Mucosa of rectum (tissue), 2 donors: ENCODE data around the gene FAM107B.
"Not testable (repeated sequence)": the region's sequence is repeated elsewhere in the genome, so short reads cannot be mapped to it uniquely, and the experiment has no call there.

Experiments
- H3K27ac ChIP-seq, 2 donors: one replicate each; pipeline ENCODE4 v1.7.0; 2013; ENCODE audit warnings: inconsistent platforms in 2 of 2, low read depth in 2 of 2, low read length in 2 of 2
- H3K27me3 ChIP-seq, 2 donors: one replicate each; pipeline ENCODE4 v1.7.0; 2013; ENCODE audit warnings: low read length in 2 of 2; ENCODE audit not compliant: control insufficient read depth in 2 of 2, insufficient read depth in 2 of 2
- H3K36me3 ChIP-seq, 2 donors: one replicate each; pipeline ENCODE4 v1.7.0; 2013; ENCODE audit warnings: low read length in 2 of 2; ENCODE audit not compliant: control insufficient read depth in 2 of 2, insufficient read depth in 2 of 2
- H3K4me1 ChIP-seq, 2 donors: one replicate each; pipeline ENCODE4 v1.7.0; 2013; ENCODE audit warnings: low read length in 2 of 2, mild to moderate bottlenecking in 1 of 2; ENCODE audit not compliant: control insufficient read depth in 2 of 2, insufficient read depth in 2 of 2
- H3K4me3 ChIP-seq, 2 donors: one replicate each; pipeline ENCODE4 v1.7.0; 2013; ENCODE audit warnings: low read length in 2 of 2
- H3K9ac ChIP-seq, 2 donors: one replicate each; pipeline ENCODE4 v1.7.0; 2013; ENCODE audit warnings: low read length in 2 of 2, low read depth in 1 of 2, mild to moderate bottlenecking in 1 of 2
- H3K9me3 ChIP-seq, 2 donors: one replicate each; pipeline ENCODE4 v1.7.0; 2013; ENCODE audit warnings: low read length in 2 of 2; ENCODE audit not compliant: control insufficient read depth in 2 of 2
- donor health status: healthy.
- donor health status: Normal muscosa, but diverticular disease.

The FAM107B gene

GRCh38 chr10:14669576-14669975, 105.1 kb downstream of the FAM107B start:
- Histone ChIP-seq H3K4me3 (no peak overlapping the region), H3K36me3 (no peaks in the 10 kb centered on the region), H3K27me3 (no peaks in the 10 kb centered on the region), H3K9ac (no peak overlapping the region), H3K9me3 (no peaks in the 10 kb centered on the region), H3K27ac (no peak overlapping the region), H3K4me1 (peaks cover 10 to 19% of the 10 kb centered on the region in 2 donors)

GRCh38 chr10:14667781-14668180, 106.9 kb downstream of the FAM107B start:
- no peaks in the 10 kb centered on the region for H3K36me3 ChIP-seq
- peaks cover 5 to 9% of the 10 kb centered on the region in 2 donors for H3K4me1 ChIP-seq
- H3K27me3 ChIP-seq: no peaks in the 10 kb centered on the region
- H3K4me3 ChIP-seq: no peak overlapping the region
- H3K27ac ChIP-seq: no peak overlapping the region
- no peaks in the 10 kb centered on the region for H3K9me3 ChIP-seq
- H3K9ac ChIP-seq: no peak overlapping the region

- H3K36me3 ChIP-seq: no peaks in the 10 kb centered on the region
- H3K27me3 ChIP-seq: no peaks in the 10 kb centered on the region
- no peak overlapping the region for H3K9ac ChIP-seq
- H3K9me3 ChIP-seq: no peaks in the 10 kb centered on the region
- H3K27ac ChIP-seq: no peak overlapping the region
- peaks cover 5 to 9% of the 10 kb centered on the region in 2 donors for H3K4me1 ChIP-seq
- H3K4me3 ChIP-seq: no peak overlapping the region
Observed at GRCh38 chr10:14667280-14667679, 107.4 kb downstream of the FAM107B start.

- H3K36me3 ChIP-seq: no peaks in the 10 kb centered on the region
- H3K4me3 ChIP-seq: no peak overlapping the region
- no peak overlapping the region for H3K9ac ChIP-seq
- no peak overlapping the region for H3K27ac ChIP-seq
- H3K9me3 ChIP-seq: no peaks in the 10 kb centered on the region
- H3K4me1 ChIP-seq: peaks cover 5 to 7% of the 10 kb centered on the region in 2 donors
- no peaks in the 10 kb centered on the region for H3K27me3 ChIP-seq
Observed at GRCh38 chr10:14665865-14666857, 108.5 kb downstream of the FAM107B start.

- Histone ChIP-seq H3K9ac (no peak overlapping the region), H3K9me3 (no peaks in the 10 kb centered on the region), H3K27me3 (no peaks in the 10 kb centered on the region), H3K4me1 (peaks cover 5 to 7% of the 10 kb centered on the region in 2 donors), H3K4me3 (no peak overlapping the region), H3K36me3 (no peaks in the 10 kb centered on the region), H3K27ac (peak overlapping the region in 1 of 2 donors; percentile 25)
Observed at GRCh38 chr10:14665304-14665703, 109.4 kb downstream of the FAM107B start.

- no peak overlapping the region for H3K4me3 ChIP-seq
- H3K27me3 ChIP-seq: no peaks in the 10 kb centered on the region
- H3K36me3 ChIP-seq: no peaks in the 10 kb centered on the region
- H3K9me3 ChIP-seq: no peaks in the 10 kb centered on the region
- no peak overlapping the region for H3K27ac ChIP-seq
- H3K4me1 ChIP-seq: peaks cover 5 to 7% of the 10 kb centered on the region in 2 donors
- H3K9ac ChIP-seq: no peak overlapping the region
Observed at GRCh38 chr10:14664345-14664744, 110.4 kb downstream of the FAM107B start.

- Histone ChIP-seq H3K27ac (no peak overlapping the region), H3K4me3 (no peak overlapping the region), H3K9ac (no peak overlapping the region), H3K4me1 (peaks cover 5 to 10% of the 10 kb centered on the region in 2 donors), H3K27me3 (no peaks in the 10 kb centered on the region), H3K36me3 (no peaks in the 10 kb centered on the region), H3K9me3 (no peaks in the 10 kb centered on the region)
Observed at GRCh38 chr10:14661818-14662217, 112.9 kb downstream of the FAM107B start.

- Histone ChIP-seq H3K4me1 (peaks cover 5 to 10% of the 10 kb centered on the region in 2 donors), H3K36me3 (no peaks in the 10 kb centered on the region), H3K9ac (no peak overlapping the region), H3K27ac (no peak overlapping the region), H3K4me3 (no peak overlapping the region), H3K27me3 (no peaks in the 10 kb centered on the region), H3K9me3 (no peaks in the 10 kb centered on the region)
Observed at GRCh38 chr10:14660831-14661230, 113.9 kb downstream of the FAM107B start.

GRCh38 chr10:14659626-14660196, 115.0 kb downstream of the FAM107B start:
- no peak overlapping the region for H3K4me3 ChIP-seq
- peaks cover under 1 to 3% of the 10 kb centered on the region in 2 donors for H3K4me1 ChIP-seq
- H3K27me3 ChIP-seq: no peaks in the 10 kb centered on the region
- peak overlapping the region in 1 of 2 donors; percentile 48 for H3K27ac ChIP-seq
- H3K9me3 ChIP-seq: no peaks in the 10 kb centered on the region
- H3K36me3 ChIP-seq: no peaks in the 10 kb centered on the region
- no peak overlapping the region for H3K9ac ChIP-seq

- peak overlapping the region in 1 of 2 donors; percentile 48 for H3K27ac ChIP-seq
- not testable (repeated sequence) for H3K4me1 ChIP-seq, H3K27me3 ChIP-seq, H3K4me3 ChIP-seq, H3K9me3 ChIP-seq, H3K36me3 ChIP-seq, H3K9ac ChIP-seq
Observed at GRCh38 chr10:14659137-14659536, 115.6 kb downstream of the FAM107B start.
